ENCODE measurements around the gene RARA. TPM values are rescaled to one million over a fixed set of nuclear protein-coding genes. Genes with fewer than 3 reads are reported as not detected.
A peak's percentile ranks its signal among the peaks of the same experiment; 100 is the strongest.

Gene RARA
- total RNA-seq, 1 donor: 40.9 TPM

DNA sequence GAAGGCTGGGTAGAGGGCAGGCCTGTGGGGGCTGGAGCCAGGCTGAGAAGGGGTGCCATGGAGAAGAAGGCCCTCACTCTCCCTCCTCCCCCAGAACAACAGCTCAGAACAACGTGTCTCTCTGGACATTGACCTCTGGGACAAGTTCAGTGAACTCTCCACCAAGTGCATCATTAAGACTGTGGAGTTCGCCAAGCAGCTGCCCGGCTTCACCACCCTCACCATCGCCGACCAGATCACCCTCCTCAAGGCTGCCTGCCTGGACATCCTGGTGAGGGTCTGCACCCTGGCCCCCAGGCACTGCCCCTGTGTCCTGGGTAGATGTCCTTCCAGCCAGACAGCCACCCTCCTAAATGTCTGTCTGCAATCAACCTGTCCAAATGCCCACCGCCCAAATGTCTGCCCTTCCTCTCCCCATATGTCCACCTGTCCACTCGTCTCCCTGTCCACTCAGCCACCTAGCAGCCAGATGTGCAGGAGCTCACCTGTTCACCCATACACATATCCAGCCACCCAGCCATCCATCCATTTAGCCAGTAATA, 43.3 kb downstream of the RARA start:
- DNase-seq (ENCODE audit: low read depth in 2 of 3, low spot score in 2 of 3): no peak

DNA sequence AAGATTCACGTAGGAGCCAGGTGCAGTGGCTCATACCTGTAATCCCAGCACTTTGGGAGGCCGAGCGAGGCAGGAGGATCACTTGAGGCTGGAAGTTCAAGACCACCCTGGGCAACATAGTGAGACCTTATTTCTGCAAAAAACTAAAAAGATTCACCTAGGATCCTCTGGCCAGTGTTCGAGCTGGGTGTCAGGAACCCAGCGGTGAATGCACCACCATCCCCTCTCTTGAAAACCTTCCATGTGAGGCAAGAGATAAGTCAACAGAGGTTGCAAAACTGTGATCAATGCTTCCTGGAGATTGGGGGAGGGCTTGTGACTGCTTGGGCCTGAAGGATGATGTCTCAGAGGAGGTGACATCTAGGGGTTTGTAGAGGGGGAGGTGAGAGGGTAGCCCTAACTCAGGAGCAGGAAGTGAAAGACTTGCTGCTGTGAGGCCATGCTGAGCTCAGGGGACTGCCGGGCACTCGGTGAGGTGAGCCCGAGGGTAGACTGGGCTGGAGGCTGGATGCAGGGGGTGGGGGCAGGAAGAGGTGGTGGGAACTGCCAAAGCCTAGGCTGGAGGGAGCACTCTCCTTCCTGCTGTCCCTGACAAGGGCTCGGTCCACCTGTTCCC, 43.9 kb downstream of the RARA start:
- DNase-seq (ENCODE audit: low read depth in 2 of 3, low spot score in 2 of 3): peak in 1 of 3 donors; percentile 63

DNA sequence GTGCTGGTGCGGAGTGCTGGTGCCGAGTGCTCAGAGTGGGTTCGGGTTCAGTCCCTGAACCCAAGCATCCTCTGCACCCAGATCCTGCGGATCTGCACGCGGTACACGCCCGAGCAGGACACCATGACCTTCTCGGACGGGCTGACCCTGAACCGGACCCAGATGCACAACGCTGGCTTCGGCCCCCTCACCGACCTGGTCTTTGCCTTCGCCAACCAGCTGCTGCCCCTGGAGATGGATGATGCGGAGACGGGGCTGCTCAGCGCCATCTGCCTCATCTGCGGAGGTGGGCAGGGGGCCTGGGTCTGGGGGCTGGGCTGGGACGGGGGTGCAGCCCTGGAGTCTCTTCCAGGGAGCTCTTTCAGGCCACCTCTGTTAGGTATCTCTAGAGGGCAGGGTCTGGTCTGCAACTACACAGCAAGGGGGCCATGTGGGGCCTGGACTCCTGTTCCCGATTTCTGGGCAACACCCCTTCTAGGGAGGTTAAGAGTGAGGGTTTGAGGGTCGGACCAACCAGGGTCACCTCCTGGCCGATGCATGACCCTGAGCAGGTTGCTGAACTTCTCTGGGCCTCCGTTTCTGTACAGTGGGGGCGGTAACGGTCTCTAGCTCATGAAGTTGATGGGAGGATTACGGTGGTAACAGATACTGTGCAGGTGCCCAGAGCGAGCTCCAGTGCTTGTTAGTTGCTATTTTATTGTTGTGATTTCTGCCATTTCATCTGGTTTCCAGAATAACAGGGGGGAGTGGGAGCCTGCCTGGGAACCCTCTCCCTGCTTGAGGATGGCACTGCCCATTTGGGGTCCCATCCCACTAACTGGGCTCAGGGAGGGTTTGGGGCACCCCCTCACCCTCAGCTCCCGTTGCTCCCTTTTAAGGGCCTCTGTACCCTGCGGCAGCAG, 45.5 kb downstream of the RARA start:
- DNase-seq (ENCODE audit: low read depth in 2 of 3, low spot score in 2 of 3): no peak

DNA sequence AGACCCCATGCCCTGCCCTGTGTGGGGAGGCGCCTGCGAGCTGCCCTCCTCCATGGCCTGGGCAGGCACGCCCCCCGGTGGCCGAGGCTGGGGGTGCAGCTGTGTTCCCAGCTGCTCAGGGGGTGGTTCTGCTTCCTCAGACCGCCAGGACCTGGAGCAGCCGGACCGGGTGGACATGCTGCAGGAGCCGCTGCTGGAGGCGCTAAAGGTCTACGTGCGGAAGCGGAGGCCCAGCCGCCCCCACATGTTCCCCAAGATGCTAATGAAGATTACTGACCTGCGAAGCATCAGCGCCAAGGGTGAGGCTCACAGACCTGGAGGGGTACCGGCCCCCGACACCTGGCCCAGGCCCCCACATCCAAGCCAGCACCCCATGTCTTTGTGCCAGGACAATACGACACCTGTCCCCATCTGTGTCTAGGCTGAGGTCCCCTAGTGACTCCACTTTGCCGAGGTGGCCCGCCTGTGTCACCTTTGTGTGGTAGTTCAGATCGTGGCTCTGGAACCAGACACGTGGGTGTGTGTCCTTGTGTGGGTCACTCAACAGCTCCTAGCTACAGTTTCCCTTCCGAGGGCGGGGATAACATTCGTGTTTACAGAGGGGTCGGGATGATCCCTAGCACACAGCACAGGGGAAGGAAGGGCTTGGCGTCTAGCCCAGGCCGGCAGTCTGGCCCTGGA, 46.3 kb downstream of the RARA start:
- DNase-seq (ENCODE audit: low read depth in 2 of 3, low spot score in 2 of 3): peak; percentile 69 to 76 (median 70)

DNA sequence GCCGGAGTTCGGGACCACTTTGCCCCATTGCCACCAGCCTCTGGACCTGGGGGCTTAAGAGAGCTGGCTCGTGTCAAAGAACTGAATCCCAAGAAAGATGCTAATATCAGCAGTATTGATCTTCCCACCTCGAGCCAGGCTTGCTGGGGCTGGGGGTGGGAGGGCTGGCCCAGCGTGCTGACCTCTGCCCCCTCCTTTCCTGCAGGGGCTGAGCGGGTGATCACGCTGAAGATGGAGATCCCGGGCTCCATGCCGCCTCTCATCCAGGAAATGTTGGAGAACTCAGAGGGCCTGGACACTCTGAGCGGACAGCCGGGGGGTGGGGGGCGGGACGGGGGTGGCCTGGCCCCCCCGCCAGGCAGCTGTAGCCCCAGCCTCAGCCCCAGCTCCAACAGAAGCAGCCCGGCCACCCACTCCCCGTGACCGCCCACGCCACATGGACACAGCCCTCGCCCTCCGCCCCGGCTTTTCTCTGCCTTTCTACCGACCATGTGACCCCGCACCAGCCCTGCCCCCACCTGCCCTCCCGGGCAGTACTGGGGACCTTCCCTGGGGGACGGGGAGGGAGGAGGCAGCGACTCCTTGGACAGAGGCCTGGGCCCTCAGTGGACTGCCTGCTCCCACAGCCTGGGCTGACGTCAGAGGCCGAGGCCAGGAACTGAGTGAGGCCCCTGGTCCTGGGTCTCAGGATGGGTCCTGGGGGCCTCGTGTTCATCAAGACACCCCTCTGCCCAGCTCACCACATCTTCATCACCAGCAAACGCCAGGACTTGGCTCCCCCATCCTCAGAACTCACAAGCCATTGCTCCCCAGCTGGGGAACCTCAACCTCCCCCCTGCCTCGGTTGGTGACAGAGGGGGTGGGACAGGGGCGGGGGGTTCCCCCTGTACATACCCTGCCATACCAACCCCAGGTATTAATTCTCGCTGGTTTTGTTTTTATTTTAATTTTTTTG, 47.1 kb downstream of the RARA start:
- DNase-seq (ENCODE audit: low read depth in 2 of 3, low spot score in 2 of 3): no peak

DNA sequence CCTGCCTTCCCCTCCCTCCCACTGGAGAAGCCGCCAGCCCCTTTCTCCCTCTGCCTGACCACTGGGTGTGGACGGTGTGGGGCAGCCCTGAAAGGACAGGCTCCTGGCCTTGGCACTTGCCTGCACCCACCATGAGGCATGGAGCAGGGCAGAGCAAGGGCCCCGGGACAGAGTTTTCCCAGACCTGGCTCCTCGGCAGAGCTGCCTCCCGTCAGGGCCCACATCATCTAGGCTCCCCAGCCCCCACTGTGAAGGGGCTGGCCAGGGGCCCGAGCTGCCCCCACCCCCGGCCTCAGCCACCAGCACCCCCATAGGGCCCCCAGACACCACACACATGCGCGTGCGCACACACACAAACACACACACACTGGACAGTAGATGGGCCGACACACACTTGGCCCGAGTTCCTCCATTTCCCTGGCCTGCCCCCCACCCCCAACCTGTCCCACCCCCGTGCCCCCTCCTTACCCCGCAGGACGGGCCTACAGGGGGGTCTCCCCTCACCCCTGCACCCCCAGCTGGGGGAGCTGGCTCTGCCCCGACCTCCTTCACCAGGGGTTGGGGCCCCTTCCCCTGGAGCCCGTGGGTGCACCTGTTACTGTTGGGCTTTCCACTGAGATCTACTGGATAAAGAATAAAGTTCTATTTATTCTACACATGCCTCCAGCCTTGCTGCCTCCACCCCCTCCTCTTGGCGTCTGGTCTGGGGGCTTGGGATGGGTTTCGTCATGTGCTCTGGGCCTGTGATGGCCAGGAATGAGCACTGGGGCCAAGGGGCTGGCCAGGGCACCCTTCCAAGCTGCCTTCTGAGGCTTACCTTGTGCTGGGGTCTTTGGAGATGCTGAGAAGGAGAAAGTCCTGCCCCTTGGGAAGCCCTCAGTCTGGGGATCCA, 48.3 kb downstream of the RARA start:
- no peak for DNase-seq (ENCODE audit: low read depth in 2 of 3, low spot score in 2 of 3)

DNA sequence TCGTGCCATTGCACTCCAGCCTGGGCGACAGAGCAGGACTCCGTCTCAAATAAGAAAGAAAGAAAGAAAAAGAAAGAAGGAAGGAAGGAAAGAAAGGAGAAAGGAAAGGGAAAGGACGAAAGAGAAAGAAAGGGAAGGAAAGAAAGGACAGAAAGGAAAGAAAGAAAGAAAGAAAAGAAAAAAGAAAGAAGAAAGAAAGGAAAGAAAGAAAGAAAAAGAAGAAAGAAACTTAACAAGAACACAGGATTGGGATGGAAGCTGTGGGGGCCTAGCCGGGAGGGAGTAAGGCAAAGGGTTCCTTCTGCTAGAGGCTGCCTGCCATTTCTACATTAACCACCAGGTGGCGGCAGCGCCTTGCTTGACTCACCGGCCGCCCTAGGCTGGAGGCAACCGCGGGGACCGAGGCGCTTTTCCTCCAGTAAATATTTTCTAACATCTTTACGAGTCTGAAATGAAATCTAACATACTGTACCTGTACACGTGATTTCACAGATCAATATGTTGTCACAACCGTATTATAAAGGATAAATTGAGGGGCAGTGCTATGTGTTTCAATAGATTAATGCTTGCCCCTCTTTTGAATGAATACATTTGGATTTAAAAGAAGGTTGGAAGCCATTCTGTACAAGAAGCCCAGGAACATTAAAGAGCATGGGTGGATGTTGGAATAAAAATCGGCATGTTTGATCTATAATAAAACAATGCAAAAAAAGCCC, 49.5 kb downstream of the RARA start:
- peak; percentile 79 to 88 (median 82) for DNase-seq (ENCODE audit: low read depth in 2 of 3, low spot score in 2 of 3)

DNA sequence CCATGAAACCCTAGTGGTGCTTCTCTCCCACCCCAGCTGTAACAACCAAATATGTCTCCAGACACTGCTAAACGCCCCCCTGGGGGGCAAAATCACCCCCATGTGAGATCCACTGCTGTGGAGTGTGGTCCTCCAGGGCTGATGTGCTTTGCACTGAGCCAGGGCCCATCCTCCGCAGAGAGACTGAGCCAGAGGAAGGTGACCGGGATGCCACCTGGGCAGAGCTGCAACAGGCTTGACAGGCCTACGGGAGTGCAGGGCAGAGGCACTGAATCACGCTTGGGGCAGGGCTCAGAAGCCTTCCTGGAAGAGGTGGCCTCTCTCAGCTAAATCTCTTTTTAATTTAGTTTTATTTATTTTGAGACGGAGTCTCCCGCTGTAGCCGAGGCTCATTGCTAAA, 51.1 kb downstream of the RARA start:
- DNase-seq (ENCODE audit: low read depth in 2 of 3, low spot score in 2 of 3): no peak

DNA sequence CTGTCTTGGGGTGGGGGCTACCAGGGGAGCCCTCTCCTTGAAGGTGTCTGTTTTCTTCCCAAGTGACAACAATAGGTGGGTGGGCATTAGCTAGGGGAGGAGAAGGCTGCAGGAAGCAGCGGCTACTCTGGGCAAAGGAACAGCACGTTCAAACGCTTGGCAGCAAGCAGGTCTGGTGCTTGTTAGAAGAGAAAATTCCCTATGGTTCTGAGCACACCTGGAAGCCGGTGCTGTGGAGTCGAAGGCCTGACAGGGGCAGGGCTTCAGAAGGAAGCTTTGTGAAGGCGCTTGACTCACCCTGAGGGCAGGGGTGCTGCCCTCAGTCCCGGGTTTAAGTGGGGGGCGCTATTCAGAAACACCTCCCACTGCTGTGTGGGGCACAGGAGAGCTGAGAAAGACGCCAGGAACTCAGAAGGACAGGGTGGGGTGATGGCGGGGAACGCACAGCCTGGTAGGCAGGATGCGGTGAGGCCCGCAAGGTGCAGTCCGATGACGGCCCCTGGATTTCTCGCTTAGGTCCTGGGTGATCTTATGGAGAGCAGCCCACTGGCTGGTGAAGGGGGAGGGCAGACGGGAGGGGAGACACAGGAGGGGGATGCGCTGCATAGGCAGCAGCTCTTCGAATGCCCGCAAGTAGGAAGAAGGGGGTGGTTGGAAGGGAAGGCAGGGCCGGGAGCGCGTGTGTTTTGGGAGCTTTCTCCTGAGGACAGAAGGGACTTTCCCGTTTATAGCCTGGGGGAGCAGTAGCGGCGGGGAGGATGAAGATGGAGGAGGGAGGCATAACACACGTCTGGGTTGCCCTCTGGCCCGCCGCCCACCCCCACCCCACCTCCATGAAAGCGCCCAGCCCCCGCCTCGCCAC, 52.3 kb downstream of the RARA start:
- DNase-seq (ENCODE audit: low read depth in 2 of 3, low spot score in 2 of 3): no peak

DNA sequence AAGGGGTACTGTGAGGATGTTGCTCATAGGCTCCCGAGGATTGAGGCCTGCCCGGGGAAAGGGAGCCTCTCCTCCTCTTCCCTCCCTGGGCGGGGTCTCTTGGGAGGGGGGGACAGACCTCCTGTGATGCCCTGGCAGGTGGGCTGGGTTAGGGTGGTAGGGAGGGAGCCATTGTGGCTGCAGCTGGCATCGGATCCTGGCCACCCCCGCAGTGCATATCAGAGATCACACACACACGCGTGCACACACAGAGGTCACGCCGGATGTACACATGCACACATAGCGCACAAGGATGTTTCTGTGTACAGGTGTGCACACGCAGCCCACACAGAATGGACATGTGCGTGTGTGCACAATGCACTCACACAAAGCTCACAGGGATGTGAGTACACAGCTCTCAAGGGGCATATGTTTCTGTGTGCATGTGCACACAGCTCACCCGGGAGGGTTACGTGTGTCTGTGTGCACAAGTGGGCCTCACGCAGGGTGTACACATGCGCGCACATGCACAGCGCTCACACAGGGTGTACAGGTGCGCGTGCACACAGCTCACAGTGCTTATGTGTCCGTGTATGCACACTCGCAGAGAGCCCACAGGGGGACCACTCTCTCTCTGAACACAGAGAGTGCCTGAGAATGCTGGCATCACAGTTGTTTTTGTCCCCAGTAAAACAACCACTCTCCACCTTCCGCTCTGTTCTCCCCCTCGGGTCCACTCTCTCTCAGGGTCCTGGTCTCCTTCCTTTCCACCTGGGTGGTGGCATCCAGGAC, 53.1 kb downstream of the RARA start:
- no peak for DNase-seq (ENCODE audit: low read depth in 2 of 3, low spot score in 2 of 3)

DNA sequence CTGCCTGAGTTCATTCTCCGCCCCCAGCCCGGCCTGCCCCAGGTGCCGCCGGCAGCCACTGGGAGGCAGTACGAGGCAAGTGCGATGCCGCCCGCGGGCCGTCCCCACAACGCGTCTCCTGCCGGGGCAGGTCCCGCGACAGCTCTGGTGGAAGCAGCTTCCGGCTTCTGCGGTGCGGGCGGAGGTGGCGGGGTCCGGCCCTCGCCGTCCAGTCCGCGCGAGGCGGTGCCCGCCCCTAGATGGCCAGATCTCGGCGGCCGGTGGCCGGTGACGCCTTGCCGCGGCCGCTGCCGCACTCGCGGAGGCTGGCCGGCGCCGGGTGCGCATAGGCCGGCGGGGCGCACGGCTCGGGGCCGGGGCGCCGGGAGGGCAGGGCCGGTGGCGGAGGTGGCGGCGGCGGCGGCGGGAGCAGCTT, 53.7 kb downstream of the RARA start:
- peak in 2 of 3 donors; percentile 76 to 85 for DNase-seq (ENCODE audit: low read depth in 2 of 3, low spot score in 2 of 3)

DNA sequence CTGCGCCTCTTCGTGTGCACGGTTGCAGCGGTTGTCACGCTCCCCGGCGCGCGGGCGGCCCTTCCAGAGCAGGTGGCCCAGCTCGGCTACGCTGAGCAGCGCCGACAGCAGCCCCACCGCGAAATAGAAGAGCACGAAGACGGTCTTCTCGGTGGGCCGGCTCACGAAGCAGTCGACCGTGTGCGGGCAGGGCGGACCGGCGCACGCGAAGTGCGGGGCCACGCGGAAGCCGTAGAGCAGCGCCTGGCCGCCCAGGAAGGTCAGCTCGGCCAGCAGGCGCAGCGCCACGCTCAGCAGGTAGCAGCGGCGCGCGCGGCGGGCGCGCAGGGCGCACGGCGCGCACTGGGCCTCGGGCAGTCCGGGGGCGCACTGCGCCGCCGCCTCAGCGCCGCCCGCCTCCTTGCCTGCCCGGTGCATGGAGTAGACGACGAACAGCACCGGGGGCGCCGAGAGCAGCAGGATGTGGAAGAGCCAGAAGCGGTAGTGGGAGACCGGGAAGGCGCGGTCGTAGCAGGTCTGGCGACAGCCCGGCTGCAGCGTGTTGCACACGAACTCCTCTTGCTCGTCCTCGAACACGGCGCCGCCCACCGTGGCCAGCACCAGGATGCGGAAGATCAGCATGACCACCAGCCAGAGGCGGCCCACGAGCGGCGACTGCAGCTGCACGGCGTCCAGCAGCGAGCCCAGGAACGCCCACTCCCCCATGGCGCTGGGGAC, 54.3 kb downstream of the RARA start:
- DNase-seq (ENCODE audit: low read depth in 2 of 3, low spot score in 2 of 3): no peak

DNA sequence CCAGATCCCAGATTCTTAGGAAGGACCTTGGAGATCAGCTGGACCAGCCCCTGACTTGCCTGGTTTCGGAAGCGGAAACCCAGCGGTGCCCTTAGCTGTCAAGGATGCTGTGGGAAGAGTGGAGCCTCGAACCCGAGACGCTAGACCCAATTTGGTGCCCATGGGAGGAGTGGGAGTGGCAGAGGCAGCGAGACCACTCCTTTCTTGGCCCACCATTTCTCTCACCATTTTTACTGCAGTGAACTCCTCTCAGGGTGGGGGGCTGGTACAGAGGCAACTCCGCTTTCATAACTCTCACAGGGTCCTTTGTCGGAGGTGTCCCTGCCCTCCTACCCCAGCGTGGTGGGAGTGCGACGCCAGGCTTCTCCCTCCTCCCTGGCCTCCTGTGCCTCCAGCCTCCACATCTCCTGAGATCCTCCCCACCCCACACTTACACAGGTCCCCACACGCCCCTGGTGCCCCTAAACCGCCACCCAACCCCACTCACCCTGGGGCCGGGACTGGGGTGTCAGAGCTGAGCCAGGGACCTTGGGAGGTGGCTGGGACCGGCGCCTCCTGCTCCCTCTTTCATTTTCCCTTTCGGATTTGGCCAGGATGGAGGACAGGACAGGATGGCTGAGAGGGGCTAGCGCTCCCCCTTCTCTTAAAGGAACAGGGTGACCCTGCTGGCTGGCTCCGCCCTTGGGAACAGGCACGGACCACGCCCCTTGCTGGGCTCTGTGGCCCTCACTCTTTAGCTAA, 55.3 kb downstream of the RARA start, which contains the start of gene GJD3:
GJD3 (minus strand) TSS at position 617 of the 741 bp plus-strand sequence. CDS start 922 bp downstream, outside the sequence.
- no peak for DNase-seq (ENCODE audit: low read depth in 2 of 3, low spot score in 2 of 3)

DNA sequence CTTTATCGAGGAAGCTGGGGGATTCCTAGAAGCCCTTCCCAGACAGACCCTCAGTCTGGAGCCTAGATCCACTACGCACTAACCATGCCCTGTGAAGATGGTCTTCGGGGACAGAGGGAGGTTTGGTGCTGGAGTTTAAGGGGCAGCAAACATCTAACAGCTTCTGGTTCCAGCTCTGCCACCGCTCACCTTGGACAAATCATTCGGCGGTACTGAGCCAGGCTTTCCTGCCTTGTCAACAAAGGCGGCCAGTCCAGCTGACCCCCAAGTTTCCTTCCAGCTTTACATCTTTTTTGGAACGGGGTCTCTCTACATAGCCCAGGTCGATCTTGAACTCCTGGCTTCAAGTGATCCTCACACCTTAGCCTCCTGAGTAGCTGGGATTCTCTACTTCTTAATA, 55.9 kb downstream of the RARA start:
- DNase-seq (ENCODE audit: low read depth in 2 of 3, low spot score in 2 of 3): no peak

Data from hematopoietic multipotent progenitor cell (in vitro differentiated cells).